A673 (cell line): ENCODE data around the gene DYRK1A. TPM values are rescaled to one million over a fixed set of nuclear protein-coding genes. Genes with fewer than 3 reads are reported as not detected.

Experiments
- BruUV-seq: library from RNA; stranded (reverse); fragments of 400-500 nt; replicated peaks from 2 replicates; lab custom pipeline; 2021; lab: Mats Ljungman, UMichigan
- CTCF ChIA-PET: fragments of 300-600 bp; sonication (Branson Sonifier 250); formaldehyde crosslinking; loops from one replicate; lab custom pipeline; 2022; ENCODE audit warnings: antibody characterized with exemption; lab: Charles Lee
- POLR2A ChIA-PET: fragments of 300-600 bp; sonication (Branson Sonifier 250); formaldehyde crosslinking; loops from one replicate; lab custom pipeline; 2022; ENCODE audit warnings: antibody characterized with exemption; ENCODE audit not compliant: low non-redundant PET; lab: Charles Lee
- DNase-seq: peaks from one replicate; pipeline ENCODE4 v3.0.0-alpha.2; 2015; ENCODE audit warnings: low spot score
- H3K27ac ChIP-seq: fragments of 200-600 bp; sonication (generic); 2 replicates; pipeline ENCODE4 v1.5.1; 2016; ENCODE audit warnings: mixed run types, low read depth, mild to moderate bottlenecking, mixed read lengths, antibody characterized with exemption, low read length; ENCODE audit not compliant: poor library complexity, severe bottlenecking
- H3K27me3 ChIP-seq: fragments of 200-600 bp; sonication (generic); replicated peaks from 2 replicates; pipeline ENCODE4 v1.6.1; 2017; ENCODE audit warnings: mixed run types, low read depth, mild to moderate bottlenecking, mixed read lengths, antibody characterized with exemption, low read length; ENCODE audit not compliant: insufficient read depth, poor library complexity
- H3K36me3 ChIP-seq: fragments of 200-600 bp; sonication (generic); 2 replicates; pipeline ENCODE4 v1.6.1; 2016; ENCODE audit warnings: mixed run types, mild to moderate bottlenecking, mixed read lengths, antibody characterized with exemption, low read length; ENCODE audit not compliant: insufficient read depth, poor library complexity, severe bottlenecking
- H3K4me1 ChIP-seq: fragments of 200-600 bp; sonication (generic); 2 replicates; pipeline ENCODE4 v1.6.1; 2017; ENCODE audit warnings: mixed run types, mild to moderate bottlenecking, mixed read lengths, antibody characterized with exemption, low read length; ENCODE audit not compliant: insufficient read depth, poor library complexity, severe bottlenecking
- H3K4me3 ChIP-seq: fragments of 200-600 bp; sonication (generic); 2 replicates; pipeline ENCODE4 v1.5.1; 2016; ENCODE audit warnings: low read depth, mixed run types, mild to moderate bottlenecking, mixed read lengths, low read length; ENCODE audit not compliant: poor library complexity, severe bottlenecking
- H3K9me3 ChIP-seq: fragments of 200-600 bp; sonication (generic); 2 replicates; pipeline ENCODE4 v1.6.1; 2016; ENCODE audit warnings: mixed run types, low read depth, mild to moderate bottlenecking, mixed read lengths, antibody characterized with exemption, low read length; ENCODE audit not compliant: poor library complexity, severe bottlenecking
- CTCF ChIP-seq: fragments of 300-800, 200-600 bp; sonication (generic); conservative IDR thresholded peaks from 2 replicates; pipeline ENCODE4 v1.5.1; 2017; ENCODE audit warnings: low read depth, mild to moderate bottlenecking, antibody characterized with exemption, low read length, moderate library complexity, mixed read lengths
- EZH2 ChIP-seq: fragments of 200-600 bp; sonication (generic); IDR thresholded peaks from 2 replicates; pipeline ENCODE4 v1.6.1; 2017; ENCODE audit warnings: borderline replicate concordance, low read depth, mild to moderate bottlenecking, mixed read lengths, antibody characterized with exemption, low read length; ENCODE audit not compliant: poor library complexity, severe bottlenecking
- intact Hi-C: fragments of 100-400 bp; cut with micrococcal nuclease; formaldehyde crosslinking; loops from one replicate; pipeline ENCODE4 v1.10.0; 2022; ENCODE audit not compliant: unreplicated experiment
- total RNA-seq: library from RNA; stranded (reverse); gene quantifications from 2 replicates; pipeline ENCODE4 v1.2.3, GENCODE V29; 2021

Gene DYRK1A
- total RNA-seq, 1 experiment from 2014 or later: 70.5 TPM

GRCh38 chr21:37337179-37337578 lies 29.4 kb upstream of the DYRK1A start:
- no peaks in the 10 kb centered on the region for H3K36me3 ChIP-seq
- H3K27ac ChIP-seq: no peak overlapping the region
- H3K9me3 ChIP-seq: no peaks in the 10 kb centered on the region
- CTCF ChIA-PET: no interaction called here
- no TSS peak for BruUV-seq
- intact Hi-C loops: no loop called here
- DNase-seq: no peak
- no peak for TF ChIP-seq EZH2
- no peak for TF ChIP-seq CTCF
- no peaks in the 10 kb centered on the region for H3K27me3 ChIP-seq
- POLR2A ChIA-PET: no interaction called here
- H3K4me1 ChIP-seq: peaks cover 25% of the 10 kb centered on the region
- H3K4me3 ChIP-seq: no peak overlapping the region

GRCh38 chr21:37337831-37338230 lies 28.7 kb upstream of the DYRK1A start:
- no peak for DNase-seq
- Histone ChIP-seq H3K27ac (no peak overlapping the region), H3K4me3 (no peak overlapping the region), H3K9me3 (no peaks in the 10 kb centered on the region), H3K4me1 (peaks cover 25% of the 10 kb centered on the region), H3K27me3 (no peaks in the 10 kb centered on the region), H3K36me3 (no peaks in the 10 kb centered on the region)
- intact Hi-C loops: no loop called here
- TF ChIP-seq CTCF: no peak
- no peak for TF ChIP-seq EZH2
- ChIA-PET POLR2A (no interaction called here), CTCF (no interaction called here)
- BruUV-seq: no TSS peak

- Histone ChIP-seq H3K36me3 (no peaks in the 10 kb centered on the region), H3K4me1 (peaks cover 25% of the 10 kb centered on the region), H3K9me3 (no peaks in the 10 kb centered on the region), H3K27ac (no peak overlapping the region), H3K4me3 (no peak overlapping the region), H3K27me3 (no peaks in the 10 kb centered on the region)
- CTCF ChIA-PET: no interaction called here
- intact Hi-C loops: no loop called here
- POLR2A ChIA-PET: no interaction called here
- peak; percentile 43 for DNase-seq
- BruUV-seq: no TSS peak
- TF ChIP-seq EZH2: no peak
- no peak for TF ChIP-seq CTCF
Measured at GRCh38 chr21:37338671-37339551, 27.7 kb upstream of the DYRK1A start.
